GM12872 (cell line): ENCODE data around the gene TBC1D16.

Experiments
- TF ChIP-seq, protein P1 (sequence below): IDR thresholded peaks from 3 replicates; pipeline ENCODE4 v1.5.1; 2011; ENCODE audit warnings: low read depth, mild to moderate bottlenecking, low read length, moderate library complexity; ENCODE audit not compliant: insufficient read depth

Gene TBC1D16

DNA sequence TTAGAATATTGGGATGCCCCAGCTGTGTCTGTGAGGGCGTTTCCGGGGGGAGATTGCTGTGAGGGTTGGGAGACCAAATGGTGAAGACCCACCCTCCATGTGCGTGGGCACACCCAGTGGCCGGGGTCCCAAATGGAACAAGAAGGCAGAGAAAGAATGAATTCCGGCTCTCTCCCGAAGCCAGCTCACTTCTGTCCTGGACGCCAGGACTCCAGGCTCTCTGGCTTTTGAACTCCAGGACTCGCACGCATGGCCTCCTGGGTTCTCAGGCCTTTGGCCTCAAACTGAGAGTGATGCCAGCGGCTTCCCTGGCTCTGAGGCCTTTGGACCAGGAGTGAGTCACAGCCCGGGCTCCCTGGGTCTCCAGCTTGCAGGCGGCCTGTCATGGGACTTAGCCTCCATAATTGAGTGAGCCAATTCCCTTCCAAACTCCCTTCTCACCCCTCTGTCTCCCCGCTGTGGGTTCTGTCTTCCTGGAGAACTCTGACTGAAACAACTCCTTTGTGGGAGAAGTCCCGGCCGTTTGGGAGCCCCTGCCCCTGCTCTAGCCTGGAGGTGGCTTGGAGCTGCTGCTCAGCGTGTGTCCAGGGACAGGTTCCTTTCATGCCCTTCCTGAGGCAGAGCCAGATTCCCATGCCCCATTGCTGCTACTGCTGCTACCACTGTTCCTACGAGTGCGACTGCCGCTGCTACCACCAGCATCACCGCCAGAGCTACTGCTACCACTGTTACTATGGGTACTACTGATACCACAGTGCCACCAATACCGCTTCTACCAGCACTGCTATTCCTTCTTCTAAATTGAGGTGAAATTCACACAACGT, 146.6 kb downstream of the TBC1D16 start:
- TF ChIP-seq, protein P1, sequence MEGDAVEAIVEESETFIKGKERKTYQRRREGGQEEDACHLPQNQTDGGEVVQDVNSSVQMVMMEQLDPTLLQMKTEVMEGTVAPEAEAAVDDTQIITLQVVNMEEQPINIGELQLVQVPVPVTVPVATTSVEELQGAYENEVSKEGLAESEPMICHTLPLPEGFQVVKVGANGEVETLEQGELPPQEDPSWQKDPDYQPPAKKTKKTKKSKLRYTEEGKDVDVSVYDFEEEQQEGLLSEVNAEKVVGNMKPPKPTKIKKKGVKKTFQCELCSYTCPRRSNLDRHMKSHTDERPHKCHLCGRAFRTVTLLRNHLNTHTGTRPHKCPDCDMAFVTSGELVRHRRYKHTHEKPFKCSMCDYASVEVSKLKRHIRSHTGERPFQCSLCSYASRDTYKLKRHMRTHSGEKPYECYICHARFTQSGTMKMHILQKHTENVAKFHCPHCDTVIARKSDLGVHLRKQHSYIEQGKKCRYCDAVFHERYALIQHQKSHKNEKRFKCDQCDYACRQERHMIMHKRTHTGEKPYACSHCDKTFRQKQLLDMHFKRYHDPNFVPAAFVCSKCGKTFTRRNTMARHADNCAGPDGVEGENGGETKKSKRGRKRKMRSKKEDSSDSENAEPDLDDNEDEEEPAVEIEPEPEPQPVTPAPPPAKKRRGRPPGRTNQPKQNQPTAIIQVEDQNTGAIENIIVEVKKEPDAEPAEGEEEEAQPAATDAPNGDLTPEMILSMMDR: no peak

DNA sequence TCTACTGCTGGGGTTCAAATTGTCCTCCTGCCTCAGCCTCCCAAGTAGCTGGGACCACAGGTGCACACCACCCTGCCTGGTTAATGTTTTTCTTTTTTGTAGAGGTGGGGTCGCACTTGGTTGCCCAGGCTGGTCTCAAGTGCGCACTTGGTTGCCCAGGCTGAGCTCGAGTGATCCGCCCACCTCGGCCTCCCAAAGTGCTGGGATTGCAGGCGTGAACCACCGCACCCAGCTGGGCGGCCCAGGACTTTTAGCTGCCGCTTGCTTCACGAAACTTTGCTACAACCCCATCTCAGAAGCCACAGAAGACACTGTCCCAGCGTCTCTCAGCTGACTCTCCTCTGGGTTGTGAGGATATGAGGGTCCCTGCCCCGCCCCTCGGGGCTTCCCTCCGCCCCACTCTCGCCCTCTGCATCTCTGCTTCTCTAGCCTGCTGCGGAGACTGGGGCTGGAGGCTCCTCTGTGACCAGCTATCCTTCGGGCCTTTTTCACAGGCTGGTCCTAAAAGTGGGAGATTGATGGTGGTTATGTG, 147.6 kb downstream of the TBC1D16 start:
- TF ChIP-seq, protein P1: no peak

DNA sequence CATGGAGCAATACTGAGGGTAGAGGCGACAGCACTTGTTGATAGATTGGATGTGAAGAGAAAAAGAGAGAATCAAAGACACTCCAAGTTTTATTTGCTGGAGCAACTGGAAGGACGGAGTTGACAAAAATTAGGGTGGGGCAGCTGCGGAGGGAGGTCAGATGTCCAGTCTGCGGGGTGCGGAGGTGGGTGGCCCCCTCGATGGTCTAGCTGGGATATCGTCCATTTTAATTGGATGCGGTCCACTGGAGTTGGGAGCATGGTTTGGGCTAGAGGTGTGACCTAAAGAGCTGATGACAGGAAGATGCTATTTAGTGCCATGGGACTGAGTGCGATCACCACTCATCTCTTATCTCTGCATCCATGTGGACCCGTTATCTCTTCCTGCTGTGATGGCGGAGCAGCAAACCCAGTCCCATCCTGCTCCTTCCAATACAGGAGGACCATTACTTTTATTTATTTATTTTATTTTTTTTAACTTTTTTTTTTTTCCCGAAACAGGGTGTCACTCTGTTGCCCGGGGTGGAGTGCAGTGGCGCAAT, 148.2 kb downstream of the TBC1D16 start:
- TF ChIP-seq, protein P1: no peak

DNA sequence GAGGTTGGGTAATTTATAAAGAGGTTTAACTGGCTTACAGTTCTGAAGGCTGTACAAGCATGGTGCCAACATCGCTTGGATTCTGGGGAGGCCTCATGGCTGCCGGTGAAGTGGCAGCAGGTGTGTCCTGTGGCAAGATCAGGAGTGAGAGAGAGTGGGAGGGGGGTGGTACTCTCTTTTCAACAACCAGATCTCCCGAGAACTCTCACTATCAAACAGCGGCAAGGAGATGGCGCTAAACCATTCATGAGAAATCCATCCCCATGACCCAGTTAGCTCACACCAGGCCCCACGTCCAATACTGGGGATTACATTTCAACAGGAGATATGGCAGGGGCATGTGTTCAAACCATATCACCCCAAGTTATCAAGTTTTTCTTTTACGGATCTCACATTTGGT, 152.5 kb downstream of the TBC1D16 start:
- TF ChIP-seq, protein P1: no peak
